Activated CD4-positive, CD25-positive, alpha-beta regulatory T cell treated with anti-CD3 and anti-CD28 coated beads, Interleukin-2, amount 50 U/mL, for 72 hours (primary cell): ENCODE measurements around the gene FRMD4A.

Experiments used
- DNase-seq: peaks from one replicate; pipeline ENCODE4 v3.0.0; 2021

FRMD4A gene

GRCh38 chr10:13615650-13616300, 714.9 kb downstream of the FRMD4A start:
- no peak for DNase-seq

GRCh38 chr10:13614530-13615332, 716.0 kb downstream of the FRMD4A start:
- no peak for DNase-seq

- DNase-seq = no peak
Measured at GRCh38 chr10:13613519-13613918, 717.2 kb downstream of the FRMD4A start.

- DNase-seq = no peak
Measured at GRCh38 chr10:13612654-13613373, 717.9 kb downstream of the FRMD4A start.

GRCh38 chr10:13608246-13608853, 722.4 kb downstream of the FRMD4A start:
- DNase-seq = no peak

- DNase-seq = no peak
Measured at GRCh38 chr10:13604357-13605040, 726.2 kb downstream of the FRMD4A start.

- no peak for DNase-seq
Measured at GRCh38 chr10:13597909-13598308, 732.8 kb downstream of the FRMD4A start.

- no peak for DNase-seq
Measured at GRCh38 chr10:13594641-13595040, 736.1 kb downstream of the FRMD4A start.
